Psoas muscle (tissue), 8 donors: ENCODE data around the gene FSTL1. TPM values are rescaled to one million over a fixed set of nuclear protein-coding genes. Genes with fewer than 3 reads are reported as not detected.

Experiments
- ATAC-seq, 4 donors: fragments of 200-7000 bp; cut with Tn5 transposase; one replicate each; pipeline ENCODE4 v1.9.1; 2020; ENCODE audit warnings: moderate library complexity in 3 of 4, mild to moderate bottlenecking in 2 of 4
- DNase-seq, 2 donors: peaks; one replicate each; pipeline ENCODE4 v3.0.0-alpha.2; 2020
- H3K27ac ChIP-seq: fragments of 200-600 bp; one replicate; pipeline ENCODE4 v1.8.0; 2022
- H3K27me3 ChIP-seq, 3 donors: fragments of 200-600 bp in 1 of 3; one replicate each; pipeline versions ENCODE4 v1.6.1 to v1.8.0; 2013 to 2022; ENCODE audit warnings: low read length in 2 of 3, mild to moderate bottlenecking in 2 of 3, moderate library complexity in 1 of 3; ENCODE audit not compliant: insufficient read depth in 3 of 3
- H3K36me3 ChIP-seq, 2 donors: fragments of 200-600 bp in 1 of 2; one replicate each; pipeline versions ENCODE4 v1.6.1 to v1.8.0; 2013 to 2022; ENCODE audit warnings: low read depth in 1 of 2, mild to moderate bottlenecking in 1 of 2, moderate library complexity in 1 of 2; ENCODE audit not compliant: insufficient read depth in 1 of 2
- H3K4me1 ChIP-seq: fragments of 200-600 bp; one replicate; pipeline ENCODE4 v1.8.0; 2022
- H3K4me3 ChIP-seq: fragments of 200-600 bp; one replicate; pipeline ENCODE4 v1.8.0; 2022; ENCODE audit warnings: mild to moderate bottlenecking
- H3K9me3 ChIP-seq: fragments of 200-600 bp; one replicate; pipeline ENCODE4 v1.8.0; 2022
- CTCF ChIP-seq: fragments of 200-600 bp; IDR thresholded peaks from one replicate; pipeline ENCODE4 v1.8.0; 2022; ENCODE audit warnings: antibody characterized with exemption
- WGBS, 3 donors: extraction: QIAGEN DNeasy Blood & Tissue Kit; methylation state at CpG; one replicate each; pipeline versions ENCODE4 v1.1.6 to v1.1.7; 2013; 5-methylcytosine and 5-hydroxymethylcytosine counted together
- intact Hi-C, 2 donors: fragments of 100-400 bp; cut with DNase I; formaldehyde crosslinking; loops; one replicate each; pipeline versions ENCODE4 v1.11.0 to v1.14.2; 2022
- polyA plus RNA-seq, 3 donors: library from polyadenylated mRNA; stranded (reverse); fragments of 200-250 nt; gene quantifications; one replicate each; pipeline ENCODE4 v1.2.3, GENCODE V29; 2013
- total RNA-seq, 4 donors: library from RNA; stranded (reverse); fragmentation: NEBNext Ultra II Directional in 2 of 4; extraction: Animal tissue kit (Norgen Biotek cat#: 25700) in 2 of 4; gene quantifications; one replicate each; pipeline versions ENCODE4 v1.2.1 to v1.2.4, GENCODE V29; 2021 to 2023
- donor health status: healthy with polysubstance abuse.
- donor health status: DM: no; HTN: no; CAD: no; lungs with moderate emphysema.
- donor health status: Bipolar disorder and iron deficiency.
- donor health status: healthy.
- donor health status: DM: yes; HTN: yes; CAD: no.
- donor health status: DM: no; HTN: no; CAD: no.
- donor health status: DM: no; HTN: no; CAD: no.
- donor health status: DM: yes; HTN: yes; CAD: no.

FSTL1 gene
- total and polyA plus RNA-seq, 7 donors = 11.9 to 62.6 (median 43.9) TPM

GRCh38 chr3:120418446-120418845 lies 32.3 kb downstream of the FSTL1 start:
- H3K27ac ChIP-seq = no peak overlapping the region
- TF ChIP-seq CTCF = no peak
- H3K36me3 ChIP-seq = no peaks in the 10 kb centered on the region
- H3K4me1 ChIP-seq = peaks cover 15% of the 10 kb centered on the region
- H3K9me3 ChIP-seq = no peaks in the 10 kb centered on the region
- 53 to 60% (median 60%) methylated on average over 7 of the region's 7 CpGs for WGBS, 3 donors
- DNase-seq (no peak), ATAC-seq (peak in 1 of 4 donors; percentile 1)
- intact Hi-C loops = loop anchor here (2.0 to 10.0 kb wide), 4 partner anchors 71 to 524 kb away; partner anchors contain the start of gene LRRC58 (in 2 of the 2)
- no peak overlapping the region for H3K4me3 ChIP-seq
- H3K27me3 ChIP-seq = no peaks in the 10 kb centered on the region

- ATAC-seq (peak; percentile 91 to 99 (median 94)), DNase-seq (peak; percentile 88 to 92)
- peak overlapping the region; percentile 47 for H3K27ac ChIP-seq
- 0 to 2% (median 0%) methylated on average over 9 of the region's 9 CpGs for WGBS, 3 donors
- H3K4me3 ChIP-seq = peak overlapping the region; percentile 57
- intact Hi-C loops = loop anchor here (1.0 to 10.0 kb wide), 6 partner anchors 70 to 523 kb away; partner anchors contain the start of gene LRRC58 (in 2 of the 2)
- TF ChIP-seq CTCF = peak; percentile 90
- H3K9me3 ChIP-seq = no peaks in the 10 kb centered on the region
- no peaks in the 10 kb centered on the region for H3K36me3 ChIP-seq
- peaks cover 15% of the 10 kb centered on the region for H3K4me1 ChIP-seq
- H3K27me3 ChIP-seq = no peaks in the 10 kb centered on the region
Observed at GRCh38 chr3:120417272-120417911, 33.4 kb downstream of the FSTL1 start.

- Histone ChIP-seq H3K27me3 (no peaks in the 10 kb centered on the region), H3K4me1 (peaks cover 15% of the 10 kb centered on the region), H3K4me3 (peak overlapping the region; percentile 57), H3K27ac (no peak overlapping the region), H3K36me3 (no peaks in the 10 kb centered on the region), H3K9me3 (no peaks in the 10 kb centered on the region)
- ATAC-seq = peak; percentile 1 to 24 (median 20)
- TF ChIP-seq CTCF = no peak
- intact Hi-C loops = loop anchor here (1.0 to 10.0 kb wide), 6 partner anchors 70 to 522 kb away; partner anchors contain the start of gene LRRC58 (in 2 of the 2)
- 7 to 13% (median 12%) methylated on average over 2 of the region's 2 CpGs for WGBS, 3 donors
- DNase-seq = peak in 1 of 2 donors; percentile 18
Observed at GRCh38 chr3:120416868-120417267, 33.9 kb downstream of the FSTL1 start.

GRCh38 chr3:120415756-120416155 lies 35.0 kb downstream of the FSTL1 start:
- peaks cover 0 to 10% of the 10 kb centered on the region in 2 donors for H3K36me3 ChIP-seq
- no peak for TF ChIP-seq CTCF
- ATAC-seq = no peak
- no peaks in the 10 kb centered on the region for H3K9me3 ChIP-seq
- H3K4me3 ChIP-seq = no peak overlapping the region
- no peak for DNase-seq
- intact Hi-C loops = loop anchor here (2.0 to 10.0 kb wide), 5 partner anchors 68 to 521 kb away; partner anchors contain the start of gene LRRC58 (in 2 of the 2)
- WGBS, 3 donors = 81 to 84% (median 82%) methylated on average over 6 of the region's 6 CpGs
- peaks cover 15% of the 10 kb centered on the region for H3K4me1 ChIP-seq
- H3K27me3 ChIP-seq = no peaks in the 10 kb centered on the region
- H3K27ac ChIP-seq = no peak overlapping the region
